Natural killer cell (primary cell): ENCODE data around the gene PKD2L1. TPM values are rescaled to one million over a fixed set of nuclear protein-coding genes. Genes with fewer than 3 reads are reported as not detected.
A peak's percentile ranks its signal among the peaks of the same experiment; 100 is the strongest.

ENCODE experiments used
- ATAC-seq, 3 donors: fragments of 150-1000 bp in 2 of 3; fragments of 200-7000 bp in 1 of 3; cut with Tn5 transposase; 1 replicate in 1 of 3; 2 replicates in 2 of 3; pipeline ENCODE4 v1.10.0; 2021; ENCODE audit warnings: mild to moderate bottlenecking in 2 of 3, moderate library complexity in 2 of 3
- DNase-seq, 2 donors: peaks; one replicate each; pipeline versions ENCODE4 v3.0.0 to v3.0.0-alpha.2; 2013 to 2021; ENCODE audit warnings: mixed read lengths in 1 of 2
- H3K27ac ChIP-seq: one replicate; pipeline ENCODE4 v1.5.1; 2013; ENCODE audit warnings: mild to moderate bottlenecking, low read length
- H3K27me3 ChIP-seq: one replicate; pipeline ENCODE4 v1.6.1; 2013; ENCODE audit warnings: low read length; ENCODE audit not compliant: control insufficient read depth, insufficient read depth
- H3K36me3 ChIP-seq: one replicate; pipeline ENCODE4 v1.6.1; 2013; ENCODE audit warnings: low read length; ENCODE audit not compliant: control insufficient read depth, insufficient read depth
- H3K4me1 ChIP-seq: one replicate; pipeline ENCODE4 v1.6.1; 2013; ENCODE audit warnings: low read length; ENCODE audit not compliant: control insufficient read depth, insufficient read depth
- H3K4me3 ChIP-seq: one replicate; pipeline ENCODE4 v1.5.1; 2013; ENCODE audit warnings: low read length
- H3K9me3 ChIP-seq: one replicate; pipeline ENCODE4 v1.6.1; 2013; ENCODE audit warnings: low read length; ENCODE audit not compliant: control insufficient read depth, insufficient read depth
- H3K27ac Mint-ChIP-seq, 2 donors: one replicate each; pipeline ENCODE4 v1.8.0; 2022; ENCODE audit warnings: mild to moderate bottlenecking in 2 of 2, mixed read lengths in 2 of 2, moderate library complexity in 1 of 2
- H3K27me3 Mint-ChIP-seq, 2 donors: one replicate each; pipeline ENCODE4 v1.8.0; 2022; ENCODE audit warnings: low read depth in 2 of 2, mixed read lengths in 2 of 2
- H3K36me3 Mint-ChIP-seq: one replicate; pipeline ENCODE4 v1.8.0; 2022; ENCODE audit warnings: mixed read lengths
- H3K4me1 Mint-ChIP-seq, 2 donors: one replicate each; pipeline ENCODE4 v1.8.0; 2022; ENCODE audit warnings: mixed read lengths in 2 of 2
- H3K4me3 Mint-ChIP-seq: one replicate; pipeline ENCODE4 v1.8.0; 2022; ENCODE audit warnings: mild to moderate bottlenecking, moderate library complexity, mixed read lengths
- H3K9me3 Mint-ChIP-seq, 2 donors: one replicate each; pipeline ENCODE4 v1.8.0; 2022; ENCODE audit warnings: mixed read lengths in 2 of 2
- WGBS: methylation state at CpG from one replicate; pipeline ENCODE4 v1.1.7; 2013; ENCODE audit warnings: missing lambda C conversion rate; ENCODE audit not compliant: insufficient coverage; 5-methylcytosine and 5-hydroxymethylcytosine counted together
- intact Hi-C: fragments of 100-400 bp; cut with micrococcal nuclease; formaldehyde crosslinking; loops from one replicate; pipeline ENCODE4 v1.14.2; 2022
- total RNA-seq, 4 donors: library from RNA; stranded (reverse); fragments of 120-200 nt in 1 of 4; gene quantifications; one replicate each; pipeline versions ENCODE4 v1.2.3 to v1.2.4, GENCODE V29; 2013 to 2022
- TF ChIP-seq, protein P1 (sequence below): fragments of 200-600 bp; IDR thresholded peaks from one replicate; pipeline ENCODE4 v1.8.0; 2022; ENCODE audit warnings: antibody characterized with exemption

PKD2L1 gene
- total RNA-seq, 3 donors from 2014 or later (not counting 1 experiment from before 2014, with no cell fraction given): not detected

DNA sequence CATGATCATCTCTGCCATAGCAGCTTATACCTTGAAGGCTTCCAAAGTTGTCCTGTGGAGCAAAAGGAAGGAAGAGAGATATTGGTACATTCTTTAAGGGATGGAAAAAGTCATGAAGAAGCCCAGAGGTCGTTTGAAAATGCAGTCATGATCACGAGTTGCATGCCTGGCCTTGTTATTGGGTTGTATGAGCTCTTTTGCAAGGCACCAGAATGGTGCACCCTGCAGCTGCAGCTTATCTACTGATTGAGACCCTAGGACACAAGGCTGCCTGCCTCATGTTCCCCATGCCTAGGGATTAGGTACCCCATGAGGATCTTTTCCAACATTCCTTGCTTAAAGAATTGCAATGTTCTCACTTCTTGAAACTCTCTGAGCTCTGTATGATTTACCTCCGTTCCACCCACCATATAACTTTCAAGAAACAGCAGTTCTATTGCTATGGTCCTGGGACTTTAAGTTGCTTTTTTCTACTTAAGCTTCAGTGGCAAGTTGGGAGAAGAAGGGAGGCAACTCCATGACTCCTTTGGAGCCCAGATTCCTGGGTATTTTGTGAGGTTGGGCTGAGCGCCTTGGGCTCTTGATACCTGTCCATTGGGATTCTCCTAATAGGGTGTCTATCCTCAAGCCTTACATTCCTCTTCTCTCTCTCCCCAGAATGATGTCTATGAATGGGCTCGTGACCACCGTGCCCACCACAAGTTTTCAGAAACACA, 23.9 kb upstream of the PKD2L1 start:
- intact Hi-C loops: no loop called here
- Histone ChIP-seq H3K4me3 (no peak overlapping the region), H3K9me3 (no peaks in the 10 kb centered on the region), H3K4me1 (no peaks in the 10 kb centered on the region), H3K27me3 (no peaks in the 10 kb centered on the region), H3K36me3 (peaks cover 17% of the 10 kb centered on the region), H3K27ac (no peak overlapping the region)
- TF ChIP-seq, protein P1, sequence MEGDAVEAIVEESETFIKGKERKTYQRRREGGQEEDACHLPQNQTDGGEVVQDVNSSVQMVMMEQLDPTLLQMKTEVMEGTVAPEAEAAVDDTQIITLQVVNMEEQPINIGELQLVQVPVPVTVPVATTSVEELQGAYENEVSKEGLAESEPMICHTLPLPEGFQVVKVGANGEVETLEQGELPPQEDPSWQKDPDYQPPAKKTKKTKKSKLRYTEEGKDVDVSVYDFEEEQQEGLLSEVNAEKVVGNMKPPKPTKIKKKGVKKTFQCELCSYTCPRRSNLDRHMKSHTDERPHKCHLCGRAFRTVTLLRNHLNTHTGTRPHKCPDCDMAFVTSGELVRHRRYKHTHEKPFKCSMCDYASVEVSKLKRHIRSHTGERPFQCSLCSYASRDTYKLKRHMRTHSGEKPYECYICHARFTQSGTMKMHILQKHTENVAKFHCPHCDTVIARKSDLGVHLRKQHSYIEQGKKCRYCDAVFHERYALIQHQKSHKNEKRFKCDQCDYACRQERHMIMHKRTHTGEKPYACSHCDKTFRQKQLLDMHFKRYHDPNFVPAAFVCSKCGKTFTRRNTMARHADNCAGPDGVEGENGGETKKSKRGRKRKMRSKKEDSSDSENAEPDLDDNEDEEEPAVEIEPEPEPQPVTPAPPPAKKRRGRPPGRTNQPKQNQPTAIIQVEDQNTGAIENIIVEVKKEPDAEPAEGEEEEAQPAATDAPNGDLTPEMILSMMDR: no peak
- ATAC-seq: no peak
- peaks cover 6 to 14% of the 10 kb centered on the region in 2 donors for H3K4me1 Mint-ChIP-seq
- 92% methylated on average over 5 of the region's 6 CpGs for WGBS
- H3K4me3 Mint-ChIP-seq: no peak overlapping the region
- no peaks in the 10 kb centered on the region for H3K27me3 Mint-ChIP-seq
- H3K36me3 Mint-ChIP-seq: no peaks in the 10 kb centered on the region
- H3K9me3 Mint-ChIP-seq: no peaks in the 10 kb centered on the region
- H3K27ac Mint-ChIP-seq: no peak overlapping the region
- DNase-seq: no peak

- Mint-ChIP-seq H3K4me1 (peaks cover 20 to 34% of the 10 kb centered on the region in 2 donors), H3K9me3 (no peaks in the 10 kb centered on the region), H3K27me3 (no peaks in the 10 kb centered on the region), H3K4me3 (no peak overlapping the region), H3K27ac (peak overlapping the region in 1 of 2 donors; percentile 6), H3K36me3 (no peaks in the 10 kb centered on the region)
- Histone ChIP-seq H3K4me1 (peaks cover 18% of the 10 kb centered on the region), H3K9me3 (no peaks in the 10 kb centered on the region), H3K27me3 (no peaks in the 10 kb centered on the region), H3K27ac (no peak overlapping the region), H3K36me3 (peaks cover 15% of the 10 kb centered on the region), H3K4me3 (no peak overlapping the region)
- WGBS: 95% methylated on average over 5 of the region's 5 CpGs
- no peak for ATAC-seq
- intact Hi-C loops: no loop called here
- DNase-seq: no peak
- TF ChIP-seq, protein P1: no peak
These were observed 21.0 kb upstream of the PKD2L1 start for GRCh38 chr10:100350914-100351485.

GRCh38 chr10:100349672-100350071, 19.6 kb upstream of the PKD2L1 start:
- no peak overlapping the region for H3K4me3 ChIP-seq
- intact Hi-C loops: no loop called here
- ATAC-seq: no peak

More at GRCh38 chr10:100349672-100350071, 19.6 kb upstream of the PKD2L1 start:
- WGBS: 93% methylated on average over 3 of the region's 3 CpGs
- Mint-ChIP-seq H3K4me1 (peaks cover 25 to 40% of the 10 kb centered on the region in 2 donors), H3K4me3 (no peak overlapping the region), H3K27ac (no peak overlapping the region), H3K9me3 (no peaks in the 10 kb centered on the region), H3K36me3 (no peaks in the 10 kb centered on the region), H3K27me3 (no peaks in the 10 kb centered on the region)
- TF ChIP-seq, protein P1: no peak
- peaks cover 12% of the 10 kb centered on the region for H3K36me3 ChIP-seq
- no peaks in the 10 kb centered on the region for H3K9me3 ChIP-seq
- no peak for DNase-seq
- peaks cover 21% of the 10 kb centered on the region for H3K4me1 ChIP-seq
- H3K27me3 ChIP-seq: no peaks in the 10 kb centered on the region
- no peak overlapping the region for H3K27ac ChIP-seq
